NOMO-1 treated with dmso at 0.1 percent for 144 hours (cell line): Measurements from ENCODE around the gene LMNTD1.
A peak's percentile ranks its signal among the peaks of the same experiment; 100 is the strongest.
"Not testable (repeated sequence)": the region's sequence is repeated elsewhere in the genome, so short reads cannot be mapped to it uniquely, and the experiment has no call there.

Source experiments
- DNase-seq: peaks from one replicate; lab custom pipeline; 2025; ENCODE audit not compliant: unreplicated experiment; lab: John Stamatoyannopoulos, UW

Gene LMNTD1

GRCh38 chr12:25493682-25494081, 59.4 kb downstream of the LMNTD1 start:
- no peak for DNase-seq

- no peak for DNase-seq
Measured at GRCh38 chr12:25491396-25492325, 61.4 kb downstream of the LMNTD1 start.

GRCh38 chr12:25488956-25489870, 63.9 kb downstream of the LMNTD1 start:
- not testable (repeated sequence) for DNase-seq

GRCh38 chr12:25482625-25483024, 70.5 kb downstream of the LMNTD1 start:
- no peak for DNase-seq

GRCh38 chr12:25480145-25480544, 72.9 kb downstream of the LMNTD1 start:
- DNase-seq, result no peak

GRCh38 chr12:25477217-25477616, 75.9 kb downstream of the LMNTD1 start:
- no peak for DNase-seq

GRCh38 chr12:25472453-25472852, 80.6 kb downstream of the LMNTD1 start:
- no peak for DNase-seq

GRCh38 chr12:25469861-25470260, 83.2 kb downstream of the LMNTD1 start:
- no peak for DNase-seq

- DNase-seq, result no peak
Measured at GRCh38 chr12:25469368-25469767, 83.7 kb downstream of the LMNTD1 start.

GRCh38 chr12:25463521-25463920, 89.6 kb downstream of the LMNTD1 start:
- no peak for DNase-seq

GRCh38 chr12:25463005-25463404, 90.1 kb downstream of the LMNTD1 start:
- DNase-seq, result no peak

GRCh38 chr12:25459541-25459951, 93.5 kb downstream of the LMNTD1 start:
- peak; percentile 33 for DNase-seq

GRCh38 chr12:25458047-25458552, 95.0 kb downstream of the LMNTD1 start:
- DNase-seq, result no peak

GRCh38 chr12:25456474-25456873, 96.6 kb downstream of the LMNTD1 start:
- DNase-seq, result no peak

GRCh38 chr12:25455696-25456095, 97.4 kb downstream of the LMNTD1 start:
- DNase-seq, result no peak

- no peak for DNase-seq
Measured at GRCh38 chr12:25449007-25449406, 104.1 kb downstream of the LMNTD1 start.

- DNase-seq, result no peak
Measured at GRCh38 chr12:25447046-25447445, 106.0 kb downstream of the LMNTD1 start.

- no peak for DNase-seq
Measured at GRCh38 chr12:25438638-25439037, 114.4 kb downstream of the LMNTD1 start.

- DNase-seq, result peak; percentile 28
Measured at GRCh38 chr12:25436206-25437030, 116.7 kb downstream of the LMNTD1 start.

GRCh38 chr12:25435431-25435830, 117.7 kb downstream of the LMNTD1 start:
- DNase-seq, result no peak

GRCh38 chr12:25434515-25434914, 118.6 kb downstream of the LMNTD1 start:
- DNase-seq, result no peak
